GM12878 (cell line): ENCODE measurements around the gene UNC13A. TPM values are rescaled to one million over a fixed set of nuclear protein-coding genes. Genes with fewer than 3 reads are reported as not detected.

Experiments used
- ATF7 ChIP-seq: fragments of 450-650 bp; IDR thresholded peaks from 2 replicates; pipeline ENCODE4 v1.6.1; 2016; ENCODE audit warnings: low read depth, mild to moderate bottlenecking
- BACH1 ChIP-seq: fragments of 450-650 bp; IDR thresholded peaks from 2 replicates; pipeline ENCODE4 v1.6.1; 2017; ENCODE audit warnings: mild to moderate bottlenecking, borderline replicate concordance
- BRCA1 ChIP-seq: IDR thresholded peaks from 2 replicates; pipeline ENCODE4 v1.6.1; 2011; ENCODE audit warnings: low read depth, low read length, improper control_type of control experiment
- CHD4 ChIP-seq: fragments of 200-600 bp; sonication (generic); IDR thresholded peaks from 2 replicates; pipeline ENCODE4 v1.6.1; 2016; ENCODE audit warnings: mild to moderate bottlenecking
- CREB1 ChIP-seq: IDR thresholded peaks from 2 replicates; pipeline ENCODE4 v1.6.1; 2012; ENCODE audit warnings: low read depth, mild to moderate bottlenecking, inconsistent platforms
- EGR1 ChIP-seq, 2 experiments: IDR thresholded peaks; 1 replicate in 1 of 2; 2 replicates in 1 of 2; pipeline ENCODE4 v1.6.1; 2011 to 2012; ENCODE audit warnings: low read depth in 2 of 2, low read length in 2 of 2, borderline replicate concordance in 1 of 2, mild to moderate bottlenecking in 1 of 2, moderate library complexity in 1 of 2
- GATAD2B ChIP-seq: fragments of 450-650 bp; conservative IDR thresholded peaks from 2 replicates; pipeline ENCODE4 v1.6.1; 2017; ENCODE audit warnings: low read depth, mild to moderate bottlenecking, moderate library complexity
- HDGF ChIP-seq: fragments of 450-650 bp; IDR thresholded peaks from 2 replicates; pipeline ENCODE4 v1.6.1; 2016; ENCODE audit warnings: antibody characterized with exemption
- IRF4 ChIP-seq: IDR thresholded peaks from 2 replicates; pipeline ENCODE4 v1.6.1; 2011; ENCODE audit warnings: low read depth, low read length
- MYC ChIP-seq: IDR thresholded peaks from 2 replicates; pipeline ENCODE4 v1.6.1; 2011; ENCODE audit warnings: mild to moderate bottlenecking, low read length, moderate library complexity, inconsistent platforms; ENCODE audit not compliant: insufficient read depth, insufficient replicate concordance, insufficient read length, severe bottlenecking
- NFXL1 ChIP-seq: fragments of 450-650 bp; IDR thresholded peaks from 2 replicates; pipeline ENCODE4 v1.6.1; 2017; ENCODE audit warnings: antibody characterized with exemption, mild to moderate bottlenecking, borderline replicate concordance
- NKRF ChIP-seq: fragments of 450-650 bp; conservative IDR thresholded peaks from 2 replicates; pipeline ENCODE4 v1.6.1; 2017; ENCODE audit warnings: mild to moderate bottlenecking, moderate library complexity
- NR2F1 ChIP-seq: fragments of 450-650 bp; conservative IDR thresholded peaks from 2 replicates; pipeline ENCODE4 v1.6.1; 2017; ENCODE audit warnings: mild to moderate bottlenecking
- PAX5 ChIP-seq: IDR thresholded peaks from 2 replicates; pipeline ENCODE4 v1.6.1; 2011; ENCODE audit warnings: low read depth, low read length, borderline replicate concordance
- RB1 ChIP-seq: fragments of 450-650 bp; formaldehyde crosslinking; IDR thresholded peaks from 2 replicates; pipeline ENCODE4 v1.6.1; 2017; ENCODE audit warnings: mild to moderate bottlenecking, borderline replicate concordance
- ZNF207 ChIP-seq: fragments of 450-650 bp; IDR thresholded peaks from 2 replicates; pipeline ENCODE4 v1.6.1; 2014; ENCODE audit warnings: antibody characterized with exemption, mild to moderate bottlenecking, borderline replicate concordance
- ZNF24 ChIP-seq: fragments of 450-650 bp; IDR thresholded peaks from 2 replicates; pipeline ENCODE4 v1.6.1; 2017; ENCODE audit warnings: antibody characterized with exemption, mild to moderate bottlenecking
- ZNF592 ChIP-seq: fragments of 450-650 bp; IDR thresholded peaks from 2 replicates; pipeline ENCODE4 v1.6.1; 2017; ENCODE audit warnings: mild to moderate bottlenecking, moderate library complexity
- polyA plus RNA-seq, 11 experiments: library from polyadenylated mRNA; depleted of rRNA in 4 of 11; unstranded in 6 of 11; stranded (reverse) in 5 of 11; fragments of >200 nt; fragmentation: Nextera tagmentation in 4 of 11; fragmentation: Illumina TruSeq in 1 of 11; extraction: Ambion mirVana in 4 of 11; extraction: Trizol in 1 of 11; gene quantifications; 1 replicate in 1 of 11; 2 replicates in 10 of 11; pipeline versions ENCODE4 v1.2.1 to v1.2.3, GENCODE V29; 2011 to 2016; ENCODE audit warnings: inconsistent platforms in 2 of 11, missing spikeins in 2 of 11, low read depth in 1 of 11
- total RNA-seq, 4 experiments: library from RNA; depleted of rRNA in 3 of 4; stranded (reverse); fragments of >200 nt in 3 of 4; fragmentation: Illumina TruSeq in 1 of 4; extraction: Trizol in 1 of 4; gene quantifications; 2 replicates each; pipeline versions ENCODE4 v1.2.1 to v1.2.3, GENCODE V29; 2013 to 2021

UNC13A gene
- total and polyA plus RNA-seq, 10 of the 15 experiments (the other 5 are each of a cell fraction or from before 2014, with no cell fraction given) = under 0.01 to 0.23 (median 0.13) TPM; not detected in 1

GRCh38 chr19:17605761-17606589 lies 82.2 kb downstream of the UNC13A start (continued):
- TF ChIP-seq ZNF592 (peak; percentile 54; the same call in 1 of the 2 replicates), NR2F1 (peak; percentile 73), CREB1 (peak; percentile 76; the same call in 1 of the 2 replicates), NFXL1 (no peak), RB1 (peak; percentile 81; the same call in 1 of the 2 replicates), BRCA1 (no peak), GATAD2B (peak; percentile 8; the same call in 1 of the 2 replicates), BACH1 (peak; percentile 75; the same call in 1 of the 2 replicates), PAX5 (peak; percentile 1; the same call in 1 of the 2 replicates), ZNF207 (peak; percentile 59; the same call in 1 of the 2 replicates), IRF4 (no peak), NKRF (peak; percentile 52; the same call in 1 of the 2 replicates), ZNF24 (no peak), ATF7 (no peak), EGR1 (IDR thresholded peaks at IDR 0.05; ENCODE audit: borderline replicate concordance in 1 of 2, low read depth in 2 of 2, low read length in 2 of 2) (peak in 1 of 2 experiments; percentile 65; a peak in 2 of 3 replicates), CHD4 (no peak), MYC (peak; percentile 88), HDGF (0 out of 2 replicates have a peak, but pooled peaks have one; percentile 19)
- TF ChIP-seq, all 136 proteins: peak for 34
